GM12892 (cell line): ENCODE results near the gene SYNJ2.

ENCODE experiments used
- POLR2A ChIP-seq: IDR thresholded peaks from 2 replicates; pipeline ENCODE4 v1.6.1; 2011; ENCODE audit warnings: low read depth, low read length, control low read depth
- POLR2AphosphoS5 ChIP-seq: IDR thresholded peaks from 2 replicates; pipeline ENCODE4 v1.6.1; 2011; ENCODE audit warnings: low read depth, low read length, control low read depth
- TAF1 ChIP-seq: IDR thresholded peaks from 2 replicates; pipeline ENCODE4 v1.6.1; 2011; ENCODE audit warnings: low read depth, mild to moderate bottlenecking, control low read depth, low read length, borderline replicate concordance

DNA sequence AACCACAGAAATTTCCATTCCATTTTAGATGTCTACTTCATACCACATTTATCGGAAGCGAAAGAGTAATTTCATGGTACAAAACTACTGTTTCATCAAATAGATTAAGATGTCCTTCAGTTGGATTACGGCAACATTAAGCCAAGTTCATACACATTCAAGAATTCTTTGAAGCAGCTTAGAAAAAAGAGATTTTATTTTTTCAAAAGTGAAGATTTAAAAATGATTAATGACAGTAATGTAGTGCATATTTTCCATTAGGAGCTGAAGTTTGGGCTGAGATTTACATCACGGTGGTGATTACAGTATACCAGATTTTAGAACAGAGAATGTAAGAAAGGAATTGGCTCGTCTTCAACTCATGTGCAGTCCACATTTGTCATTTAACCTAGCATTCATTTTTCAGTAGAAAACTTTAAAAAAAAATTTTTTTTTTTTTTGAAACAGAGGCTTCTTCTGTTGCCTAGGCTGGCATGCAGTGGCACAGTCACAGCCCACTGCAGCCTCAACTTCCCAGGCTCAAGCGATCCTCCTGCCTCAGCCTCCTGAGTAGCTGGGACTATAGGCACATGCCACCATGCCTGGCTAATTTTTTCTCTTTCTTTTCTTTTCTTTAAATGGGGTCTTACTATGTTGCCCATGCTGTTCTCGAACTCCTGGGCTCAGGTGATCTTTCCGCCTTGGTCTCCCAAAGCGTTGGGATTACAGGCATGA lies 1.9 kb downstream of the SYNJ2 start:
- TF ChIP-seq POLR2A (no peak), POLR2AphosphoS5 (no peak), TAF1 (no peak)
